Epithelial cell of esophagus (primary cell): ENCODE measurements around the gene RFX3.

Experiments
- DNase-seq: peaks from one replicate; pipeline ENCODE4 v3.0.0; 2010; ENCODE audit warnings: low read depth
- H3K4me3 ChIP-seq: 2 replicates; pipeline ENCODE4 v1.5.1; 2011; ENCODE audit warnings: mild to moderate bottlenecking, low read length, control low read depth
- TF ChIP-seq, protein P1 (sequence below): IDR thresholded peaks from 2 replicates; pipeline ENCODE4 v1.5.1; 2011; ENCODE audit warnings: low read depth, mild to moderate bottlenecking, low read length, control low read depth, inconsistent platforms; ENCODE audit not compliant: insufficient read depth; ENCODE audit errors: missing control alignments

The RFX3 gene

DNA sequence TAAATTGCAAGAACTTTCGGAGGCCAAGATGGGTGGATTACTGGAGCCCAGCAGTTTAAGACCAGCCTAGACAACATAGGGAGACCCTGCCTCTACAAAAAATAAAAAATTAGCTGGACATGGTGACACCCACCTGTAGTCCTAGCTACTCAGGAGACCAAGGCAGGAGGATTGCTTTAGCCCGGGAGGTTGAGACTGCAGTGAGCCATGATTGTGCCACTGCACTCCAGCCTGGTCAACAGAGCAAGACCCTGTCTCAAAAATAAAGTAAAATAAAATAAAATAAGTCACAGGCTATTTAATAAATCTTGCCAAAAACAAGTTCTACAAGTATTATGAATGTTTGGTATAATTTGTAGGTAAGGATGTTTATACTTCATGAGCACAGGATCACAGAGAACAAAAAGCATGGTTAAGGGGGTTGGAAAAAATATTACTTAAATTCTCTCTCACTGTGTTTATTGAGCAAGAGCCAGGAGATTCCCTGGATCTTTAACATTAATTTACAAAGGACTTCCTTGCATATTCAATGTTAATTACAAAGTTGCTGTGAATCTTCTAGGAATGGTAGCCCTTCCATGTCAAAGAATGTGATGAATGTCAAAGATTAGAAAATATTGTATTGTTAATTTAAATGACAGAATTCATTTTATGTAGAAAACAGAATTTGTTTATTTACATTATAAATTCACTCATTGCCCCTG is 164.0 kb downstream of the RFX3 start:
- no peak for DNase-seq
- no peak overlapping the region for H3K4me3 ChIP-seq
- TF ChIP-seq, protein P1, sequence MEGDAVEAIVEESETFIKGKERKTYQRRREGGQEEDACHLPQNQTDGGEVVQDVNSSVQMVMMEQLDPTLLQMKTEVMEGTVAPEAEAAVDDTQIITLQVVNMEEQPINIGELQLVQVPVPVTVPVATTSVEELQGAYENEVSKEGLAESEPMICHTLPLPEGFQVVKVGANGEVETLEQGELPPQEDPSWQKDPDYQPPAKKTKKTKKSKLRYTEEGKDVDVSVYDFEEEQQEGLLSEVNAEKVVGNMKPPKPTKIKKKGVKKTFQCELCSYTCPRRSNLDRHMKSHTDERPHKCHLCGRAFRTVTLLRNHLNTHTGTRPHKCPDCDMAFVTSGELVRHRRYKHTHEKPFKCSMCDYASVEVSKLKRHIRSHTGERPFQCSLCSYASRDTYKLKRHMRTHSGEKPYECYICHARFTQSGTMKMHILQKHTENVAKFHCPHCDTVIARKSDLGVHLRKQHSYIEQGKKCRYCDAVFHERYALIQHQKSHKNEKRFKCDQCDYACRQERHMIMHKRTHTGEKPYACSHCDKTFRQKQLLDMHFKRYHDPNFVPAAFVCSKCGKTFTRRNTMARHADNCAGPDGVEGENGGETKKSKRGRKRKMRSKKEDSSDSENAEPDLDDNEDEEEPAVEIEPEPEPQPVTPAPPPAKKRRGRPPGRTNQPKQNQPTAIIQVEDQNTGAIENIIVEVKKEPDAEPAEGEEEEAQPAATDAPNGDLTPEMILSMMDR: no peak

DNA sequence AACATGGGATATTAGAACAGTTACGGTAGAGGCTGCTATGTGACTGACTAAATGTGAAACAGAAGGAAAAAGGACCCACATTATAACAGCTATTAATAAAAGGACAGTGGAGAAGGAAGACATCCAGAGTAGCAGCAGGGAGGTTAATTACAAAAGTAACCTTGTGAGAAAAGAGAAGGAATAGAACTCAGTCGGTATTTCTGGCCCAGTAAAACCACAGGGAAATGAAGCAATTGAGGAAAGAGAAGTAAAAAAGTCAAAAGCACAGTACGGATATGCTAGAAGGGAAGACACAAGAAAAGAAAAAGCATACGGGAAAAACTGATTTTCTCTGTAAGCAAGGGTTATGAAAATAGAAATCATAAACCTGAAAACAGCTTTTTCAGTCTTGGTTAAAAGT is 164.7 kb downstream of the RFX3 start:
- TF ChIP-seq, protein P1: no peak
- no peak overlapping the region for H3K4me3 ChIP-seq
- no peak for DNase-seq

DNA sequence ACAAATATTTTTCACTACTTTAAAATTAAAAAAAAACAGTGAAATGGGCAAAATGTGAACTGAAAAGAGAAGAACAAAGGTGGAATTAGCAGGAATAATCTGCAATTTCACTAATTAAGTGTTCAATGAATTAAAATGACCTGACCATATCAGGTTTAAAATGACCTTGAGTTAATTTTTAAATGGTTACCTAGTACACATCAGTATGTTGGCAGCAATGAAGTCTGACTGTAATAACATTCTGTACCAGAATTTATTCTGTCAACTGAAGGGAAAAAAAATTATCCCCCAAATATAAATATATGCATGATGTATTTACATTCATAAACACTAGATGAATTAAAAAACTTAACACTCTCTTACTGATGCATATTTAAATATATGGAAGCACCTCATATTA is 165.6 kb downstream of the RFX3 start:
- no peak for DNase-seq
- H3K4me3 ChIP-seq: no peak overlapping the region
- TF ChIP-seq, protein P1: no peak

DNA sequence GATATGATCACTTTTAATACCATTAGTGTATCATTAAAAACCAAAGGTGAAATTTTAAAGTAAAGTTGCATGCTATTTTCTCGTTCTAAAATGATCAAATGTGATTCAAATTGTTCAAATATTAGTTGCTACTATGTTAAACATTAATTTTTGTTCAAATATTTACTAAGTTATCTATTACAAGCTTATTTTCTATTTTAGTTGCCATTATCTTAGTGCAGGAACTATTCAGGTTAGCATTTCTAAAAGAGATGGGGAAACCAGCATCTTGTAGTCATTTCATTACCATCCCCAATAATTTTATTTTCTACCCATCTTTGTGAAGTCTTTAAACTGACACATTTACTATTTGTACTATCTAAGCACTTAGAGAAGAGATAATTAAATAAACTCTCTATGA is 166.0 kb downstream of the RFX3 start:
- H3K4me3 ChIP-seq: no peak overlapping the region
- TF ChIP-seq, protein P1: no peak
- DNase-seq: no peak

DNA sequence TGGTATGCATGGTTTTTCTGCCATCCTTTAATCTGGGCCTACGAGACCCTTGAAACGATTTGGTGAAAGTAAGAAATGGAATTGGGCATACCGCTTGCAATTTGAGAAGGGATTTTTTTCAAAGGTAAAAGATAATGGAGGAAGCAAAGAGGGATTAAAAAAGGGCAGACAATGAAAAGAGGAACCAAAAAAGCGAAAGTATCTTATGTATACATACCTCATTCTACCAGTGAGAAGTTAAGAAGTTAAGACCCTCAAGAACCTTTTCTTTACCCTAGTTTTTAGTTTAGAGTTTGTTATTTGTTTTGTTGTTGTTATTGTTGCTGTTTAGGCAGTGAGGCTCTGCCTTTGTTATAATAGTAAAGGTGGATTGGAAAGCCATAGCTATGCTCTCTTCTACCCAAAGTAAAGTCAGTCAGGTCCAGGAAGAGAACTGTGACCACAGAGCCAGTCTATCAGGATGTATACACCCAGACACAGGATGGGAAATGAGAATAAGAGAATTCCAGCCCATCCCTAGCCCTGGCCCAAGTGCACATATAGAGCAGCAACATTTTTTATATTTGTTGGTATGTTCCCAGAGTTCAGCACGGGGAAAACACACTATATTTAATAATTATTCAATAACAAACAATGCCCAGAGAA is 166.6 kb downstream of the RFX3 start:
- no peak overlapping the region for H3K4me3 ChIP-seq
- no peak for DNase-seq
- TF ChIP-seq, protein P1: no peak

DNA sequence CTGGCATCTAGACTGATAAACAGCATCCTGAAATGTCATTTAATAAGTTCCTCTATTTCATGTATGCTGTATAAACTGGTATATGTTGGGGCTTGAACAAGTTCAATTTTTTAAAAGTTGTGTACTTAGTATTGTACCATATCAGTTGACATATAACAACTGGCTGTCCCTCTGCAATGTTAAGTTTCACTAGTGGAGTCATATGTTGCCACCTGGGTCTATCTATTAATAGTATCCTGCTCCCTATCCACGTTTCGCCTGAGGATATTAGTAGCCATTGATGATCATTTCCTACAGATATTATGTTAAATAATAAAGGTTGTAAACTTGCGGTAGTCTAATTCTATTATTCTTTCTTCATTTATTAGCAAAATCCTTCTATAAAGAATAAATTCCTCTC is 177.6 kb downstream of the RFX3 start:
- no peak overlapping the region for H3K4me3 ChIP-seq
- DNase-seq: no peak
- TF ChIP-seq, protein P1: no peak

DNA sequence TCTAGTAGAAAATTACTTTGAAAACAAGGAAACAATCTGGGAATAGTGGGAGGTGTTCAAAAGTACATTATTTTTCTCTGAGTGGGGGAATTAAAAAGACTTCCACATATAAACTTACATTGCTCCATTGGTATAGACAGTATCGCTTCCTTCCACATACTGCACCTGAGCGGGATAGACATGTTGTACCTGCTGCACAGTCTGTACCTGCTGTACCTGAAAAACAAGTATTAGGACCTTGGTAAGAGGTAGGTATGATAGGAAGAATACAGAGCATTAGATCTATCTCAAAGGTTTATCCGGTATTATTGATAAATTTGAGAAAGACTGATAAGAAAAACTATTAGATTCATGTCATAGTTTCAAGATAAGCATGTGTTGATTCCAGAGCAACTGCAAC is 179.3 kb downstream of the RFX3 start:
- peak; percentile 67 for DNase-seq
- TF ChIP-seq, protein P1: no peak
- H3K4me3 ChIP-seq: no peak overlapping the region
